ENCODE measurements around the gene MGRN1.

DNA sequence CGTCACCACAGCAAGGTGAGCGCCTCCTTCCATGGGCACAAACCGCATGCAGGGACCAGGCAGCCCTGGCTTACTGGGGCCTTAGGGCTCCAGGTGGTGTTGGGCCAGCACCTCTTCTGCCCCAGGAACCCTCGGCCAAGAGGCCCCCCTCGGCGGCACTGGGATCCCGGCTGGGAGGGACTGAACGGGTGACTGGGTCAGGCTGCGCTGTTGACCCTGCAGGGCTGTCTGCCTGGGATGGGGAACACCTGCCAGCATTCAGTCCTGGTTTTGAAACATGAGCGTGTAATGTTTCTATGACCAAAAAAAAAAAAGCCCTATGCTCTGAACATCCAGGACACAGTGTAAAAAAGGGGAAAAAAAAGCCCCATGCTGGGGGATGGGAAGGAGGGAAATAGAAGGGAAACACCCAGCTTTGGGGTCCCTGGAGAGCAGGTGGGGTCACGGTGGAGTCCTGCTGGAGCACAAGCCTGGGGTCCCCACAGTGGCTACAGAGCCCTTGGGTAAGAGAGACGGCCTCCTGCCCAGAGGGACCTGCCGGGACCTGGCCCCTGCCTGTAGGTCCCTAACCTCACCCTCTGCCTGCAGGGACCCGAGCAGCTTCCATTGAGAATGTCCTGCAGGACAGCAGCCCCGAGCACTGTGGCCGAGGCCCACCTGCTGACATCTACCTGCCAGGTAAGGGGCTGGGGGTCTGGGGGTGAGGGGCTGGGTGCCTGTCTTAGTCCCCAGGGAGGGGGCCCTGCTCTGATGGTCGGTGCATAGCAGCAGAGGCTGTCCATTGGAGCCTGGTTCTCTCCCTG lies 58.8 kb downstream of the MGRN1 start:
- TF ChIP-seq YY1 (IDR thresholded peaks at IDR 0.05; ENCODE audit: insufficient read depth, insufficient read length) (no peak), ZNF274 (IDR thresholded peaks at IDR 0.05; ENCODE audit: low read depth, low read length) (no peak), SUZ12 (IDR thresholded peaks at IDR 0.05; ENCODE audit: extremely low read depth, insufficient read depth, insufficient read length) (no peak)

All from NT2/D1 (cell line).